Stimulated activated CD4-positive, alpha-beta T cell treated with anti-CD3 and anti-CD28 coated beads, Interleukin-4, amount 100 ng/mL, for 4 hours (primary cell): ENCODE measurements around the gene RREB1.
"Not testable (repeated sequence)": the region's sequence is repeated elsewhere in the genome, so short reads cannot be mapped to it uniquely, and the experiment has no call there.

Experiments
- DNase-seq, 2 experiments: peaks; one replicate each; pipeline ENCODE4 v3.0.0-alpha.2; 2020

RREB1 gene

GRCh38 chr6:7267466-7268091 lies 159.8 kb downstream of the RREB1 start:
- DNase-seq, result no peak

- DNase-seq, result no peak
Measured at GRCh38 chr6:7268362-7268761, 160.6 kb downstream of the RREB1 start.

- no peak for DNase-seq
Measured at GRCh38 chr6:7268816-7269555, 161.2 kb downstream of the RREB1 start.

- DNase-seq, result no peak
Measured at GRCh38 chr6:7269816-7270215, 162.1 kb downstream of the RREB1 start.

- no peak for DNase-seq
Measured at GRCh38 chr6:7270320-7271204, 162.8 kb downstream of the RREB1 start.

- no peak for DNase-seq
Measured at GRCh38 chr6:7271205-7271534, 163.4 kb downstream of the RREB1 start.

- no peak for DNase-seq
Measured at GRCh38 chr6:7273709-7274108, 165.9 kb downstream of the RREB1 start.

- DNase-seq, result not testable (repeated sequence)
Measured at GRCh38 chr6:7274525-7274924, 166.8 kb downstream of the RREB1 start.

- DNase-seq, result no peak
Measured at GRCh38 chr6:7276199-7276524, 168.4 kb downstream of the RREB1 start.

- no peak for DNase-seq
Measured at GRCh38 chr6:7282097-7282906, 174.5 kb downstream of the RREB1 start.

- no peak for DNase-seq
Measured at GRCh38 chr6:7283676-7284075, 175.9 kb downstream of the RREB1 start.

- no peak for DNase-seq
Measured at GRCh38 chr6:7285416-7285815, 177.7 kb downstream of the RREB1 start.

GRCh38 chr6:7290079-7290478 lies 182.3 kb downstream of the RREB1 start:
- DNase-seq, result no peak

- DNase-seq, result no peak
Measured at GRCh38 chr6:7292596-7293255, 185.0 kb downstream of the RREB1 start.

GRCh38 chr6:7295916-7296315 lies 188.2 kb downstream of the RREB1 start:
- no peak for DNase-seq

GRCh38 chr6:7296602-7297001 lies 188.8 kb downstream of the RREB1 start:
- DNase-seq, result no peak

GRCh38 chr6:7298113-7298512 lies 190.4 kb downstream of the RREB1 start:
- DNase-seq, result no peak

- no peak for DNase-seq
Measured at GRCh38 chr6:7300926-7301325, 193.2 kb downstream of the RREB1 start.
